ENCODE results near the gene PCYT1A. TPM values are rescaled to one million over a fixed set of nuclear protein-coding genes. Genes with fewer than 3 reads are reported as not detected.

The PCYT1A gene
- polyA plus RNA-seq, 4 donors, result 43.4 to 92.8 (median 47.9) TPM

DNA sequence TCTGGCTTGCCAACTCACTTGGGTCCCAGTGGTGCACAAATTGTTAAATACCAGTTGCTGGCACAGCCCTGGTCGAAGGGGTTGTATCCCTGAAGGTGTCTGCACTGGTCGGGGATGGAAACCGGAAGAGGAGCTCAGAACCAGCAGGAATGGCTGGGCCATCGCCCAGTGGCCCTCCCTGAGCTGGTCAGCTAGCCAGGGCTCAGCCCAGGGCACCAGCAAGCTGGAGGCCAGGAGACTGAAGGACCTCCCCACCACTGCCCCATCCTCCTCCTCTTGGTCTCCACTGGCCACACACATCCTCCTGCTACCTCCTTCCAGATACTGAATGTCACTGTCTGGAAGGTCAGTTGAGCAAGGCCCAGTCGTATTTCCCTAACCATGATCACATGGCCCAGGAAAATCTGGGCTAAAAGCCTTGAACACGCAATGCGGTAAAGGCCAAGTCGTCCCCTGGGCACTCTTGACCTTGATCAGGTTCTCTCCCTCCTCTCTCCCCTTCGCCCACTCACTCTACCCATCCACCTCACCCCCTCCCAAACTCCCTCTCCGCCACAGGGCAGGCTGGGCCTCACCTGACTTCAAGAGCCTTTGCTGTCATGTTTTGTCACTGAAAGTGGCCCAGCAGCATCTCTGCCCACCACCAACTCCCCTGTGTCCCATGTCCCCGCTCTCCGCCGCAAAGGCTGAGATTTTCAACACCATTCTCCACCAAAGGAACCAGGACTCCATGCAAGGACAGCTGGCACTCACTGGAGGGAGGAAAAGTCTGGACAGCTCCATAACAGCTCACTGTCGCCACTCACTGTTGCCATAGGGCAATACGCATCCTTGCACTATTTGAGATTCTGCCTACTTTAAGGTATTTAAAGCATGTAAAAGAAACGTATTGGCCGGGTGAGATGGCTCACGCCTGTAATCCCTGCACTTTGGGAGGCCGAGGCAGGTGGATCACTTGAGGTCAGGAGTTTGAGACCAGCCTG is 88.5 kb downstream of the PCYT1A start:
- Histone ChIP-seq H3K9me3 (ENCODE audit: control insufficient read depth in 2 of 2, insufficient read depth in 1 of 2, low read depth in 1 of 2, low read length in 1 of 2) (no peaks in the 10 kb centered on the region), H3K4me1 (ENCODE audit: control insufficient read depth in 3 of 3, insufficient read depth in 2 of 3, low read depth in 1 of 3, low read length in 2 of 3) (peaks cover 0 to 13% (median 0%) of the 10 kb centered on the region in 3 donors), H3K27me3 (ENCODE audit: control insufficient read depth in 3 of 3, insufficient read depth in 3 of 3, low read length in 3 of 3) (peaks cover 0 to 3% (median 0%) of the 10 kb centered on the region in 3 donors), H3K36me3 (ENCODE audit: control insufficient read depth in 3 of 3, insufficient read depth in 2 of 3, low read depth in 1 of 3, low read length in 3 of 3) (no peaks in the 10 kb centered on the region), H3K4me3 (ENCODE audit: low read depth in 1 of 3, low read length in 3 of 3) (no peak overlapping the region), H3K27ac (ENCODE audit: low read depth in 1 of 3, low read length in 2 of 3) (no peak overlapping the region)
- WGBS, 3 donors, result 80 to 86% (median 82%) methylated on average over 18 to 19 of the region's 19 CpGs
- FAIRE-seq, result no peak
- peak in 1 of 2 donors; percentile 46 for DNase-seq

DNA sequence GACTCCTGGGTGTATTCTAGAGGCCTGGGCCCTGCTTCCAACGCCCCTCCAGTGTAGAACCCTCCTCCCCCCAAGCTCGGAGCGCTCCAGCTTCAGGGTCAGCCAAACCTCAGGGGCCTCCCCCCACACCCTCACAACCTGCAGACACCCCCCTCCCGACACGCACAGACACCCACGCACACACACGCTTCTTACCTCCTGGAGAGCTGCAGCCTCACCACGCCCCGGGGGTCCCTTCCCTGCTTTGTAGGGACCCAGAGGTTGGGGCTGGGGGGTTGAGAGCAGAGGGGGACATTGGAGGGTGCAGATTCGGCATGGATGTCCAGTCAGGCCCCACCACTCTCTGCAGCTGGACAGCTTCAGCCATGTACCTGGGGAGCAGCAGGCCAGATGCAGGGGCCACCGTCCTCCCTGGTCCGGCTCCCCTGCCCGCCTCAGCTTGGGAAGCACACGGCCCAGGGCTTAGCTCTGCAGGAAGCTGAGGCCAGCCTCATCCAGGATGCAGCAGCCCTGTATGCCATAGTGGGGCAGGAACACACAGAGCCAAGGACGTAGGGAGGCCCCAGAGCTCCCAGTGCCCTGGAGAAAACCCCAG is 89.3 kb downstream of the PCYT1A start:
- H3K27ac ChIP-seq (ENCODE audit: low read depth in 1 of 3, low read length in 2 of 3), result no peak overlapping the region
- 90 to 91% (median 90%) methylated on average over 12 to 15 of the region's 15 CpGs for WGBS, 3 donors
- DNase-seq, result no peak

DNA sequence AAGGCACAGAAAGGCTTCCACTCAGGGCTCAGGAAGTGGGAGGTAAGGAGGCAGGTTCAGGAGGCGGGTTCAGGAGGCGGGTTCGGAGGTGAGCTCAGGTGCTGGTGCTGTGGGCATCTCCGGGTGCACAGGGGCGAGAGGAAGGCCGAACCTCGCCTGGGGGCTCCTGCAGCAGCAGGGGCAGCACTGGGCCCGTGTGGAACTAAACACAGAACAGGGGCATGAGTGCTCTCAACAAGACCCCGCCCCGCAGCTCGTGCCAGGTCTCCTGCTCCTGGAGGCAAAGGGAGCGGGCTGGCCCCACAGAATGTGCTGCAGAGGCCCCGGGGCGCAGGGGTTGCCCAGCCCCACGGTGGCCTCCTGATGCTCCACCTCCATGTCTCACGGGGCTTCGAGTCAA is 90.0 kb downstream of the PCYT1A start:
- no peak overlapping the region for H3K27ac ChIP-seq (ENCODE audit: low read depth in 1 of 3, low read length in 2 of 3)
- peaks cover 0 to 24% (median 4%) of the 10 kb centered on the region in 3 donors for H3K4me1 ChIP-seq (ENCODE audit: control insufficient read depth in 3 of 3, insufficient read depth in 2 of 3, low read depth in 1 of 3, low read length in 2 of 3)
- WGBS, 3 donors, result 85 to 89% (median 85%) methylated on average over 15 to 17 of the region's 17 CpGs
- no peak overlapping the region for H3K4me3 ChIP-seq (ENCODE audit: low read depth in 1 of 3, low read length in 3 of 3)
- FAIRE-seq, result no peak
- no peak for DNase-seq
- H3K9me3 ChIP-seq (ENCODE audit: control insufficient read depth in 2 of 2, insufficient read depth in 1 of 2, low read depth in 1 of 2, low read length in 1 of 2), result no peaks in the 10 kb centered on the region
- H3K27me3 ChIP-seq (ENCODE audit: control insufficient read depth in 3 of 3, insufficient read depth in 3 of 3, low read length in 3 of 3), result peaks cover 0 to under 1% (median 0%) of the 10 kb centered on the region in 3 donors
- H3K36me3 ChIP-seq (ENCODE audit: control insufficient read depth in 3 of 3, insufficient read depth in 2 of 3, low read depth in 1 of 3, low read length in 3 of 3), result no peaks in the 10 kb centered on the region

More for the DNA sequence above, 89.3 kb downstream of the PCYT1A start:
- H3K9me3 ChIP-seq (ENCODE audit: control insufficient read depth in 2 of 2, insufficient read depth in 1 of 2, low read depth in 1 of 2, low read length in 1 of 2), result no peaks in the 10 kb centered on the region
- peaks cover 0 to 3% (median 0%) of the 10 kb centered on the region in 3 donors for H3K27me3 ChIP-seq (ENCODE audit: control insufficient read depth in 3 of 3, insufficient read depth in 3 of 3, low read length in 3 of 3)
- FAIRE-seq, result no peak
- no peak overlapping the region for H3K4me3 ChIP-seq (ENCODE audit: low read depth in 1 of 3, low read length in 3 of 3)
- no peaks in the 10 kb centered on the region for H3K36me3 ChIP-seq (ENCODE audit: control insufficient read depth in 3 of 3, insufficient read depth in 2 of 3, low read depth in 1 of 3, low read length in 3 of 3)
- H3K4me1 ChIP-seq (ENCODE audit: control insufficient read depth in 3 of 3, insufficient read depth in 2 of 3, low read depth in 1 of 3, low read length in 2 of 3), result peaks cover 0 to 22% (median 2%) of the 10 kb centered on the region in 3 donors

DNA sequence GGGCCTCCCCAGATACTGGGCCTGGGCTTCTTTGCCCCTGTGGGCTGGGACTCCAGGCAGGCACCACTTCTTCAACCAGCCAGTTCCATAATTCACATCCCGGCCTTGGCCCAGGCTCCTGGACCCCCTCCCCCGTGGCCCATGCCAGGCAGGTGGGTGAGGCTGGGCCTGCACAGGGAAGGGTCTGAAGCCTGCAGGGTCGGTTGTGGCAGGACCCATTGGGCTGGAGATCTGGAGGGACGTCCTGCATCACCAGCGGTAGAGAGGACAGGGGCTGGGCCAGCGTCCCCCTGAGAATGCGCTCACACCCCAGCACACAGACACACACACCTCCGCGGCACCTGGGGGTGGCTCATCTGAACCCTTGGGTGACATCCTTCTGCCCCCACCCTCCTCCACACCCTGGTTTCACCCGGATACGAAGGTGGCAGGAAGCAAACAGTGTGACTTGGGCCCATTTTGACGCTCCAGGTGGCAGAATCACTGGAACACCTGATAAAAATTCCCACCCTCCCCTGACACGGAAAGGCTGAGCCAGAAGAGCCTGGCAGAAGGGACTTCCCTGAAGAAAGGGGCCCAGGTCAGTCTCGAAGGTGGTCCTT is 91.8 kb downstream of the PCYT1A start:
- WGBS, 3 donors, result 55 to 75% (median 71%) methylated on average over 13 to 14 of the region's 14 CpGs
- Histone ChIP-seq H3K36me3 (ENCODE audit: control insufficient read depth in 3 of 3, insufficient read depth in 2 of 3, low read depth in 1 of 3, low read length in 3 of 3) (no peaks in the 10 kb centered on the region), H3K9me3 (ENCODE audit: control insufficient read depth in 2 of 2, insufficient read depth in 1 of 2, low read depth in 1 of 2, low read length in 1 of 2) (no peaks in the 10 kb centered on the region), H3K27ac (ENCODE audit: low read depth in 1 of 3, low read length in 2 of 3) (peak overlapping the region in 1 of 3 donors; percentile 10), H3K27me3 (ENCODE audit: control insufficient read depth in 3 of 3, insufficient read depth in 3 of 3, low read length in 3 of 3) (no peaks in the 10 kb centered on the region), H3K4me3 (ENCODE audit: low read depth in 1 of 3, low read length in 3 of 3) (no peak overlapping the region), H3K4me1 (ENCODE audit: control insufficient read depth in 3 of 3, insufficient read depth in 2 of 3, low read depth in 1 of 3, low read length in 2 of 3) (peaks cover 0 to 30% (median 4%) of the 10 kb centered on the region in 3 donors)
- DNase-seq, result peak in 1 of 2 donors; percentile 25
- FAIRE-seq, result no peak

DNA sequence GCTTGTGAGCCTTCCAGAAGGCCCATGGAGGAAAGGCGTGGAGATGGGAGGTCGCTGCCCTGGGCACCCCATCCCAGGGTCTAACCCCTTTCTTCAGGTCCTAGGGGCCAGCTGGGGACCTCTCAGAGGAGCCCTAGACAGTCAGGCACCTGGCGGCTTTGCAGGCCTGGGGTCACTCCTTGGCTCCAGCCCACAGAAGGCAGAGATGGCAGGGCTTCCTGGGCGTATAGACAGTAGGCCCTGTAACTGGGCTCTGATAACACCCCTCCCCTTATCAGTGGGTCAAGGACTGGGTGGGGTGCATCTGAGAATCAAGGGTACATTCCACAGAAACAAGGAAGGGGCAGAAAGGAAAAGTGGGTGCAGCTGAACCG is 93.0 kb downstream of the PCYT1A start:
- peaks cover 0 to 35% (median 4%) of the 10 kb centered on the region in 3 donors for H3K4me1 ChIP-seq (ENCODE audit: control insufficient read depth in 3 of 3, insufficient read depth in 2 of 3, low read depth in 1 of 3, low read length in 2 of 3)
- no peaks in the 10 kb centered on the region for H3K36me3 ChIP-seq (ENCODE audit: control insufficient read depth in 3 of 3, insufficient read depth in 2 of 3, low read depth in 1 of 3, low read length in 3 of 3)
- 42 to 75% (median 62%) methylated on average over 5 of the region's 5 CpGs for WGBS, 3 donors
- no peaks in the 10 kb centered on the region for H3K27me3 ChIP-seq (ENCODE audit: control insufficient read depth in 3 of 3, insufficient read depth in 3 of 3, low read length in 3 of 3)
- no peak for FAIRE-seq
- H3K27ac ChIP-seq (ENCODE audit: low read depth in 1 of 3, low read length in 2 of 3), result peak overlapping the region in 2 of 3 donors; percentile 83 to 86
- no peak overlapping the region for H3K4me3 ChIP-seq (ENCODE audit: low read depth in 1 of 3, low read length in 3 of 3)
- H3K9me3 ChIP-seq (ENCODE audit: control insufficient read depth in 2 of 2, insufficient read depth in 1 of 2, low read depth in 1 of 2, low read length in 1 of 2), result no peaks in the 10 kb centered on the region
- peak in 1 of 2 donors; percentile 72 for DNase-seq

DNA sequence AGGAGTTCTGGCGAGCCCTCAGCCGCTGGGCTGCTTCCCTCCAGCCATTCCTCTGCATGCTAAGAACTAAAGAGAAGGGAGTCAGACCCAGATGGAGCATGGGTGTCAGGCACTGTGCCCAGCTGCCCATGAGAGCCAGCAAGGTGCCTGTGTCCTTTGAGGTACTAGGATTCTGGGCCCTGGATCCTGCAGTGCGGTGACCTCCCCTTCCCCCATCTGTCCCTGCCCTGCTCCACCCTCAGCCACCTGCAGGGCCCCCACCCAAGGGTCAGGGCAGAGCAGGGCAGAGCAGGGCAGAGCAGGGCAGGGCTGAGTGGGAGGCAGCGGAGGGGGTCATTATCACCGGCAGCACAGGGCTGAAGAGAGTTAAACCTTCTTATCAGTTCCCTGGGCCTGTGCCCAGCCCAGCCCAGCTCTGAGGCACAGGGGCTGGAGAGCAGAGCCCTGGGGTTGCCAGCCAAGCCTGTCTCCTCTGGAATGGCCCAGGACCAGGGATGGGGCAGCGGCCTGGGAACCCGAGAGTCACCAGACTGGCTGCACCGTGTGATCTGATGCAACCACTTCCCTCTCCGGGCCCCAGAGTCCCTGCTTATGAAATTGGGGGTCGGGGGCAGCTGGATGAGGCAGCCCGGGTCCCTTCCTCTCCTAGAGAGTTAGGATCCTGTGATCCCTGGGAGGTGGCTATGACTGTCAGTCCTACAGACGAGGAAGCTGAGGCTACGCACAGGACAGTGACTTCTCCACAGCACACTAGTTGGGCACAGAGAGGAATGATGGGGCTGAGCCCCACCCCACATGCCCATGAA is 93.6 kb downstream of the PCYT1A start:
- peak; percentile 70 to 93 for DNase-seq
- H3K9me3 ChIP-seq (ENCODE audit: control insufficient read depth in 2 of 2, insufficient read depth in 1 of 2, low read depth in 1 of 2, low read length in 1 of 2), result no peaks in the 10 kb centered on the region
- H3K36me3 ChIP-seq (ENCODE audit: control insufficient read depth in 3 of 3, insufficient read depth in 2 of 3, low read depth in 1 of 3, low read length in 3 of 3), result no peaks in the 10 kb centered on the region
- no peaks in the 10 kb centered on the region for H3K27me3 ChIP-seq (ENCODE audit: control insufficient read depth in 3 of 3, insufficient read depth in 3 of 3, low read length in 3 of 3)
- H3K4me1 ChIP-seq (ENCODE audit: control insufficient read depth in 3 of 3, insufficient read depth in 2 of 3, low read depth in 1 of 3, low read length in 2 of 3), result peaks cover 0 to 37% (median 4%) of the 10 kb centered on the region in 3 donors
- H3K4me3 ChIP-seq (ENCODE audit: low read depth in 1 of 3, low read length in 3 of 3), result no peak overlapping the region
- H3K27ac ChIP-seq (ENCODE audit: low read depth in 1 of 3, low read length in 2 of 3), result peak overlapping the region; percentile 27 to 86 (median 83)
- 16 to 59% (median 34%) methylated on average over 13 of the region's 13 CpGs for WGBS, 3 donors
- no peak for FAIRE-seq

DNA sequence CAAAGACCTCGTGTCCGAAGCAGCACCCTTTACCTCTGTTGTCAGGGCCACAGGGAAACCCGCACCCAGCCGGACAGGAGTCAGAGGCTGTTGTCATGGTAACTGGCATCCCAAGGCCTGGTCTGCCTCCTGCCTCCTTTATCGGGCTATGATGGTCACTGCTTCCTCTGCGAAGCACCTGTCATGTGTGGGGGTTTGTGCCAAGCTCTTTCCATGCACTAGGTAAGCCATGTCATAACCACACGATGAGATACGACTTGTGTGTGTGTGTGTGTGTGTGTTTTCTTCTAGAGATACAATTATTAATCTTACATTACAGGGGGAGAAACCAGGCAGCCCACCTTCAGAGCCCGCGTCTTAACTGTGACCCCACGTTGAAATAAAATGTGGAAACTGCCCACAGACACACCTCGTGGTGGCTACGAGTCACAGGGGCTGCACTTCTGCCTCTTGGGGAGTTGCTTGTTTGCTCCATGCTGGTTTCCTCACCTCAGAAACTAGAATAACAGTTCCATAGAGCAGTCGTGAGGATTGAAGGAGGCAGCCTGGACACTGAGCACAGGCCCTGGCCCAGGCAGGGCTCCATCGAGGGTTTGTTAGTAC is 94.3 kb downstream of the PCYT1A start:
- DNase-seq (no peak), FAIRE-seq (no peak)
- no peak overlapping the region for H3K4me3 ChIP-seq (ENCODE audit: low read depth in 1 of 3, low read length in 3 of 3)
- no peaks in the 10 kb centered on the region for H3K36me3 ChIP-seq (ENCODE audit: control insufficient read depth in 3 of 3, insufficient read depth in 2 of 3, low read depth in 1 of 3, low read length in 3 of 3)
- no peaks in the 10 kb centered on the region for H3K9me3 ChIP-seq (ENCODE audit: control insufficient read depth in 2 of 2, insufficient read depth in 1 of 2, low read depth in 1 of 2, low read length in 1 of 2)
- 41 to 63% (median 50%) methylated on average over 15 of the region's 15 CpGs for WGBS, 3 donors
- H3K27ac ChIP-seq (ENCODE audit: low read depth in 1 of 3, low read length in 2 of 3), result peak overlapping the region in 2 of 3 donors; percentile 83 to 86
- peaks cover 0 to 37% (median 4%) of the 10 kb centered on the region in 3 donors for H3K4me1 ChIP-seq (ENCODE audit: control insufficient read depth in 3 of 3, insufficient read depth in 2 of 3, low read depth in 1 of 3, low read length in 2 of 3)
- H3K27me3 ChIP-seq (ENCODE audit: control insufficient read depth in 3 of 3, insufficient read depth in 3 of 3, low read length in 3 of 3), result no peaks in the 10 kb centered on the region
